NAMALWA (cell line): ENCODE results near the gene EML2.
"Not testable (repeated sequence)": the region's sequence is repeated elsewhere in the genome, so short reads cannot be mapped to it uniquely, and the experiment has no call there.

ENCODE experiments used
- DNase-seq: peaks from one replicate; pipeline ENCODE4 v3.0.0-alpha.2; 2015; ENCODE audit warnings: low spot score

The EML2 gene

DNA sequence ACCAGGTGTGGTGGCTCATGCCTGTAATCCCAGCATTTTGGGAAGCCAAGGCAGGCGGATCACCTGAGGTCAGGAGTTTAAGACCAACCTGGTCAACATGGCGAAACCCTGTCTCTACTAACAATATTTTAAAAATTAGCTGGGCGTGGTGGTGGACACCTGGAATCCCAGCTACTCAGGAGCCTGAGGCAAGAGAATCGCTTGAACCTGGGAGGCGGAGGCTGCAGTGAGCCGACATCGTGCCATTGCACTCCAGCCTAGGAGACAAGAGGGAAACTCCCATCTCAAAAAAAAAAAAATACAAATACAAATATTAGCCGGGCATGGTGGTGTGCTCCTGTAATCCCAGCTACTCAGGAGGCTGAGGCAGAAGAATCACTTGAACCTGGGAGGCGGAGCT is 24.1 kb downstream of the EML2 start:
- DNase-seq, result not testable (repeated sequence)

DNA sequence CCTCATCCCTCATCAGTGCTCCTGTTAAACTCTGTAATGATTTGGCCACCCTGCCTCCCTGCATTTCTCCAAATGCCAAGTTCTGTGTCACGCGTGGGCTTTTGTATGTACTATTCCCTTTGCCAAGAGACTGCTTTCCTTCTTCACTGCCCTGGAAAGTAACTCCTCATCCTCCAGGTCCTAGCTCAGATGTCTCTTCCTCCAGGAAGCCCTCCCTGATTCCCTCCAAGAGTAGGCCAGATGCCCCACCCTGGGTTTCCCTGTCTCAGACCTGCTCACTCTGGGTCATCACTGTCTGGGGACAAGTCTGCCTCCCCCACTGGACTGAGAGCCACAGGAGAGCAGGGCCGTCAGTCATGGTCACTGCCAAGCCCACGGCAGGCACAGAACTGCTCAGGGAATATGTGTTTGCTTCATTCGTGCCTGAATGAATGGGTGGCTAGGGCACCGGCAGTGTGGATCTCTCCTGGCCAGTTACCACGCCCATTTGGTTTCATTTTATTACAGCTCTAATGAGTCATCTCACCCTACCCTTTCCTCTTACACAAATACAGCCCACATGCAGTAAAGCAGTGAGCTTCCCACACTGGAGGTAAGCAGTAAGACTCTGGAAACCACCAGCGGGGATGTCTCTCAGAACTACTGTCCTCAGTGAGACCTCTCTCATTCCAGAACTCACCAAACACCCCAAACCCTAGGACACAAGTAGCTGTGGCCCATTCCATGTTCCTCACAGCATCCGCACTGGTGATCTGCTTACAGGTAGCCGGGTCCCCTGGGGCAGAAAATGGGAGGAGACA is 25.1 kb downstream of the EML2 start:
- peak; percentile 25 for DNase-seq

DNA sequence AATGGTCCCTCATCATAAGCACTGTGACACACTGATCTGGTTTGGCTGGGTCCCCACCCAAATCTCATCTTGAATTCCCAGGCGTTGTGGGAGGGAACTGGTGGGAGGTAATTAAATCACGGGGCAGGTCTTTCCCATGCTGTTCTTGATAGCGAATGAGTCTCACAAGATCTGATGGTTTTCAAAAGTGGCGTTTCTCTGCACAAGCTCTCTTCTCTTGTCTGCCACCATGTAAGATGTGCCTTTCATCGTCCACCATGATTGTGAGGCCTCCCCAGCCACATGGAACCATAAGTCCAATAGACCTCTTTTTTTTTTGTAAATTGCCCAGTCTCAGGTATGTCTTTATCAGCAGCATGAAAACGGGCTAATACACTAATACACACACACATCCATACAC is 30.2 kb downstream of the EML2 start:
- no peak for DNase-seq

DNA sequence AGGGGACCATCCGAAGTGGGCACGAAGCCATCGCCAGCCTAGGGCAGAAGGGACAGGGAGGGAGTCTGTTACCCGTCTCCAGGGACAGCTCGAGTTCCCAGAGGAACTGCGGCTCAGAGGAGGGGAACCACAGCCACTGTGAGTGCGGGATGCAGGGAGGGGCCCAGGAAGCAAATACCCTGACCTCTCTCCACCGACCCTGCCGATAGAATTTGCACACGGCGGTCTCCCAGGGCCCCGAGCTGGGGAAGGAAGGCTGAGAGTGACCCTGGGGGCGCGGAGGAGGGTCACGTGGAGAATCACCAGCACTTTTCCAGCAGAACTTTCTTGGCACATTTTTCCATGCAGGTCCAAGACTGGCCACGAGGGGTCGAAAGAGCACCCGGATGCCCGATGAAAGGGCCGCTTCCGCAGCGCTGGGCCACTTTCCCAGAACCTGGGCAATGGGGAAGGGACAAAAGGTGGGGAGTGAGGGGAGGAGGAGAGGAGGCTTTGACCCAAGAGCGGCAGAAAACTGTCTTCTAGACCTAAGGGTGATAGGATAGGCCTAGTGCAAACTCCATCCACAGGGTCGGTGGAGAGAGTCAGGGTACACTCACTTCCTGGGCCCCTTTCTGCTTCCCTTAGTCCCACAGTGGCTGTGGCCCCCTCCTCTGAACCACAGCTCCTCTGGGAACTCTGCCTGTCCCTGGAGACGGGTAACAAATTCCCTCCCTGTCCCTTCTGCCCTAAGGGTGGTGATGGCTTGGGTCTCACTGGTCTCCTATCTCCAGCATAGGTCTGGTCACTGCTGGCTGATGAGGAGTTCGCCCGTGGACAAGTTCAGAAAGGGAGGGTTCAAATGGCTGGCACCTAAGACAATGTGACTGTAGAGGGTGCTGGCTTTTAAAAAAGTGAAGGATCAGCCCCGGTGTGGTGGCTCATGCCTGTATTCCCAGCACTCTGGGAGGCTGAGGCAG is 31.8 kb downstream of the EML2 start:
- no peak for DNase-seq

DNA sequence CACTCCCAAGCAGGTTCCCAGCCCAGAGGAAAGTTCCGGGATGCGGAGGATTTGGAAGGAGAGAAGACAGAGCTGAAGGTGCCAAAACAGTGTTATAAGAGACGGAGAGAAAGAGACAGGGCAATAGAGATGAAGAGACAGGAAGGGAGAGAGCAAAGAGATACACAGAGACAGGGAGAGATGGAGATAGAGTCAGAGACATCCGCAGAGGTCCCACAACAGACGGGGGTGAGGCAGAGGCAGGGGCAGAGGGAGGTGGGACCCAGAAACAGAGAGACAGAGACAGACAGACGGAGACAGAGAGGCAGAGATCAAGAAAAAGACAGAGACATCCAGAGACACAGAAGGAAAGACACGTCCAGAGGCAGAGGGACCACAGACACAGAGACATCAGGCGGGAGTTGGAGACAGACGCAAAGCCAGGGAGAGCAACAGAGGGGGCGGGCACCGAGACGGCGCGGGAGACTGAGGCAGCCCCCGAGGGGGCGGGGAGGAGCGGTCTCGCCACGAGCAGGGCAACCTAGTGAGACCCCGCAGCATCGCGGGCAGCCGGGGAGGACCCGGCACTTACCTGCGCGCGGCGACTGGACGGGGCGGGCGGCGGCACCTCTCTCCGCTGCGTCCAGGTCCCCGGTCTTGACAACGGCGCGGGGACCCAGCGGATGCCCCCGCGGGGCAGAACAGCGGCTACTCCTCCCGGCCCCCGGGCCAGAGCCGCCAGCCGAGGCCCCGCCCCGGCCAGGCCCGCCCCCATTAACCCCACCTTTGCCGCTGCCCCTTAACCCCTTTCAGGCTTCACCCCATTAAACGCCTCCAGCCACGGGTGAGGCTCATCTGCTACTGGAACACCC is 37.4 kb downstream of the EML2 start, which contains the start of gene GPR4:
GPR4 (minus strand) TSS at position 689 of the 851 bp plus-strand sequence. CDS start 10,346 bp downstream, outside the sequence.
- DNase-seq, result no peak

DNA sequence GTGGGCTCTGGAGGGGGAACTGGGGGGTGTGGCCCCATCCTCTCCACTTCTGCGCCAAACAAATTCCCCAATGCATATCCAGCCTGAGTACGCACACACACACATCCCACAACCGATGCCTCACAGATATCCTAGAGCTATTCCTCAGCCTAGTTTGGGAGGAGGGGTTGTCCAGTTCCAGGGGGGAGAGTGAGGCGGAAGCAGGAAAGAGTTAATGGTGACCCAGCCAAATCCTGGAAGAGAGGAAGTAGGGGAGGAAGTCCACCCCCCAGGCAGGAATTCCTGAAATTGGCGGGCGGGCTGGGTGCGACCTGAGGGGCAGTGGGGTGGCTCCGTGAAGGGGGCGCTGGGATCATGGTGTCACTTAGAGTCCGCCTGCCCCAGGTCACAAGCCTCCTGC is 38.1 kb downstream of the EML2 start:
- DNase-seq, result no peak

DNA sequence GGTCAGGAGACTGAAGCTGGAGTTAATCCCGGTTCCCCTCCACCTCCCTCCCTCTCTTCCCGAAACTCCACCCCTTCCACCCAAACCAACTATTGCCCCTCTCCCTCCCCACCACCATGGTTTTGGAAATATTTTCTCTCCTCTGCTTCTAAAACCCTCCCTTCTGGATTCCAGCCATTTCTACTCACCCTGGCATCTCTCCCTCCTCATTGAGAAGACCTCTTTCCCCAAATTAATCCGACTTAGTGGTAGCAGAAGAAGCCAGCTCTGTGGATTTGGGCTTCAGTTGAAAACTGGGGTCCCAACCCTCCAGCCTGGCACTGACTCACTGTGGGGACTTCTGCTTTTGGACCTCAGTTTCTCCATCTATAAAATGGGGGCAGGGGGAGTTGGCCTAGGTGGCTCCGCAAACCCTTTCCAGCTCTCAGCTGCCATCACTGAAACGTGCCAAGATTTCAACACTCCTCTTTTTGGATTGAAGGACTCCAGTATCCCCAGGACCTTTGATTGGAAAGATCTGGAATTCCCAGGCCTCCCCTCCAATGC is 38.8 kb downstream of the EML2 start:
- DNase-seq, result no peak

DNA sequence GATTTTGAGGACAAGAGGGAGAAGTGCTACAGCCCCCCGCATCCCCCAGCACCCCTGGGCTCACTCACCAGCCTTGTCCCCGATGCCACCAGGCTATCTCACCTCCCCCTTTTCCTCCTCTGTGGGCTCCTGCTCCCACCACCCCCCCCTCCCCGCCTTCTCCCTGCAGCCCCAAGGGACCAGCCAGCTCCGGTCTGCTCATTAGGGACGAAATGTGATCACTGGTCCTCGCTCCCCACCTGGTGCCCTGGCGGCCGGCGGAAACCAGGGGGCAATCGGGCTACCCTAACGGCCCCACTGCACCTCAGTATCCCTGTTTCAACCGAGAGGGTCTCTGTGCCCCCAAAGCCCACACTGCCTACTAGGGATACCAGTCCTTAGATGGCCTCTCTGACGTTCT is 39.9 kb downstream of the EML2 start:
- no peak for DNase-seq

DNA sequence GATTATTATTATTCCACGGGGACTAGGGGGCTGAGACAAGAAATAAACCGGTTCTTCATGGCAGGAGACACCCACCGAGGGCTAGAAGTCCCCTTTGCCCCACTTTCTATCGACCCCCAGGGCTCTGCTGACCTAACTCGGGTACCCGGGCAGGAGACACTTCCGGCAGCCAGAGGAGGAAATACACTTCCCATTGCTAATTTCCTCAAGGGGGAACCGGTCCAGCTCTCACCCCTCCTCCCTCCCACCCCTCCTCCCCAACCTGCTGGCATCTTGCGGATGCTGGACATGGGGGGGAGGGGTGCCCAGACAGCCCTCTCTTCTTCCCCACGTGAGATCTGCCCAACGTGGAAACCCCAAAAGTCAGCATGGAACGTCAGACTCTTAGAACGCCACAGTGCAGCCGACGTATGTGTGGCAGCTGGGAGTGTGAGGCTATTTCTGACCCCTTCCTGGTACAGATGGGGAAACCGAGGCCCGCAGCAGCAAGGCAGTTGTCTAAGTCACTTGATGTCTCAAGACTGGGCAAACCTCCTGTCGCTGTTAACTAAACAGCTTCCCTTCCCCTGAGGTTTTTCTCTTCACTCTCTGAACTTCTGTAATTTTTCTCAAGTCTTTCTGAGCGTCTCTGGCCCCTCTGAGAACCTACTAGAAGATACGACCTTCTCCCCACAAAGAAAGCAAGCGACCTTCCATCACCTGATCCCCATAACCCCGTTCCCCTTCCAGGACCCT is 40.8 kb downstream of the EML2 start:
- peak; percentile 23 for DNase-seq

DNA sequence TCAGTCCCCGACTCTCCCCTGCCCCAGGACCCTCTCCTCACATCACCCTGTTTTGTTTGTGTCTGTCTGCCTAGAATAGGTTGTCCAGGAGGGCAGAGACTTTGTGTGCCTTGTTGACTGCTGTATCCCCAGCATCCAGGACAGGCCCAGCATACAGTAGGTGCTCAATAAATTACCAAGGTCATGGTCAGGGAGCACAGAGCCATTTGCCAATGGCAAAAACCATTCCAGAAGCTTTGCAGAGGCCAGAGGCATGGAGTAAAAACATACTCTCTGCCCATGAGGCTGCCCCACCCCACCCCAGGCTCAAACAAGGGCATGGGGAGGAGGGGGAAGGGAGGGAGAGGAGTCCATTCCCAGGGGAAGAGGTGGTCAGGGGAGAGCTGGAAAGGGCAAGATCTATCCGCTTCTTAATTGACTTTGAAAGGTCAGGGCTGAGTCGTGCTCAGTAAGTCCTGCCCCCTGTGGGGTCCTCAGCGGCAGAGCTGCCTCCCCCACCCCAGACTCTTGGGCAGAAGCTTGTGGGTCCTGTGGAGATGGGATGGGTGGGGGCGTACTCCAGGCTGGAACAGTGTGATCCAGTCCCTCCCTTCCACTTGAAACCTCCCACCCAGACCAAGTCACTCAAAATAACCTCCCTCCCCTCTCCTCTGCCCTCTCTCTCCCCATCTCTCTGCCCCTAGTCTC is 41.6 kb downstream of the EML2 start:
- no peak for DNase-seq

DNA sequence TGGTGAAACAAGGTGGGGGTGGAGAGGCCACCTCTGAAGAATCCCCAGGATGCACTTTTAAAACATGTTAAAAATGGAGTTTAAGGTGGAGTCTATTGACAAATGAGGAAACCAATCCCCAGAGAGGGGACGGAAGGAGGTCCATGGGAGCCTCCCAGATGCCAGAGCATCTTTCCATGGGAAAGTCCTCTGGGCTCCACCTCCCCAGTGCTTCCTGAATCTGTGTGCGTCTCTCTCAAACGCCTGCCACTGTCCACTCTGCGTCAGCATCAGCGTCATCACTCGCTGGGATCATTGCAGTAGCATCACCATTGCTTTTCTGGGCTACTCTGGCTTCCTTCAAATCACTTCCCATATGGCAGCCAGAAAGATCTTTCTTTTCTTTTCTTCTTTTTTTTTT is 43.4 kb downstream of the EML2 start:
- DNase-seq, result no peak

DNA sequence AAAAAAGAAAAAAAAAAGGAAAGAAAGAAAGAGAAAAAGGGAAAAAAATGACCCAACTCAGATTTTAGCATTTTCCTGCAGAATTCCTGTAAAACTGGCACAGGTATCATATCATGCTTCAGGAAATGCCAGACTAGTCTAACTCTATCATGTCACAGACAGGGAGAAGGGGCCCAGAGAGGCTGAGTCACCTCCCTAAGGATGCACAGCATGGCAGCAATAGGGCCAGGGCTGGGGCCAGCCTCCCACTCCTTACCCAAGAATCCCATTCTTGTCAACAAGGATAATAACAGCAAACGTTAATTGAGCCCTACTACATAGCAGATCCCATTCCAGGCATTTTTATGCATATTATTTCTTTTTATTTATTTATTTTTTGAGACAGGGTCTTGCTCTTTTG is 45.7 kb downstream of the EML2 start:
- no peak for DNase-seq

DNA sequence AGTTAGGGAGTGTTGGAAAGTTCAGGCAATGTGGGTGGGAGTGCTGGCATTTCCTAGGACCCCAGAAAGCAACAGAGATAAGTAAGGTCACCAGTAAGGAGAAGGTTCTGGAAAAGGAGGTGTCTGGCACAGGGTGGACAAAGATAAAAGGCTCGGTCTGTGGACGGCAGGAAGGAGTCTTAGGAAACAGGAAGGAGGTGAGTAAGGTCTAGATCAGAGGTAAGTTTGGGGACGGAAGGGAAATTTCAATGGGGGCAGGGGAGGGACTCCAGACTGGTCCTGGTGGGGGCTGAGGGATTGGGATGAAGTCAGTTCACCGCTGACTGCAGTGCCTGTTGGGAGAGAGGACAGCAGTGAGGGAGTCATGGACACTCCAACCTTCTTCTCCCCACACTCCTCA is 46.8 kb downstream of the EML2 start:
- DNase-seq, result no peak

DNA sequence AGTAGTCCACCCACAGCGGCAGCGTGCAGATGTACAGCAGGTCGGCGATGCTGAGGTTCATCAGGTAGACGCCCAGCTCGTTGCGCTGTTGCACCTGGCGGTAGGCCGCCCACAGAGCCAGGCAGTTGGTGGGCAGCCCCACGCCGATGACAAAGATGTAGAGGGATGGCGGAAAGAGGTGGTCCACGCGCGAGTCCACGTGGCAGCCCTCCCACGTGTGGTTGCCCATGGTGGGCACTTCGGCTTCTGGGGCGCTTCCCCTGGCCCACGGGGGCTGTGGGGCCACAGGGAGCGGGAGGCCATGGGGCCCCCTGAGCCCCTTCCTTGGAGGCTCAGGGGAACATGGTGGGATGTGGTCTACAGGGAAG is 47.6 kb downstream of the EML2 start:
- no peak for DNase-seq

DNA sequence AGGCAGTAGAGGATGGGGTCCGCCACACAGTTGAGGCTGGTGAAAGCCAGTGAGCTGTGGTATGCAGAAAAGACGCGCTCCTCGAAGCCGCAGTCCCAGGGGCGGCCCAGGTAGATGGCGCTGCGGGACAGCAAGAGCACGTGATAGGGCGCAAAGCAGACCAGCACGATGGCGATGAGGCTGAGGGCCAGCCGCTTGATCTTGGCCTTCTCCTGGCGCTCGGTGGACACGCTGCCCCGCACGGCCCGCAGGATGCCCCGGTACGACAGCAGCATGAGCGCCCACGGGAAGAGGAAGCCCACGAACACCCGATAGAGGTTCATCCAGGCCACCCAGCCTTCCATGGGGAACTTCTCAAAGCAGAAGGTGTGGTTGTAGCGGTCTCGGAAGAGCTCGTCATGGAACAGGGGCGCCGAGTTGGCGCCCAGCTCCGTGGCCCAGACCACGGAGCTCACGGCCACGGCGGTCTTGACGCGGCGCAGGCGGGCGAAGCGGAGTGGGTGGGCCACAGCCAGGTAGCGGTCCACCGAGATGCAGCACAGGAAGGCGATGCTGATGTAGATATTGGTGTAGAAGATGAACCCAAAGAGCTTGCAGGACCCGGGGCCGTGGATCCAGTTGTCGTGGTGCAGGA is 48.1 kb downstream of the EML2 start:
- DNase-seq, result peak; percentile 60

DNA sequence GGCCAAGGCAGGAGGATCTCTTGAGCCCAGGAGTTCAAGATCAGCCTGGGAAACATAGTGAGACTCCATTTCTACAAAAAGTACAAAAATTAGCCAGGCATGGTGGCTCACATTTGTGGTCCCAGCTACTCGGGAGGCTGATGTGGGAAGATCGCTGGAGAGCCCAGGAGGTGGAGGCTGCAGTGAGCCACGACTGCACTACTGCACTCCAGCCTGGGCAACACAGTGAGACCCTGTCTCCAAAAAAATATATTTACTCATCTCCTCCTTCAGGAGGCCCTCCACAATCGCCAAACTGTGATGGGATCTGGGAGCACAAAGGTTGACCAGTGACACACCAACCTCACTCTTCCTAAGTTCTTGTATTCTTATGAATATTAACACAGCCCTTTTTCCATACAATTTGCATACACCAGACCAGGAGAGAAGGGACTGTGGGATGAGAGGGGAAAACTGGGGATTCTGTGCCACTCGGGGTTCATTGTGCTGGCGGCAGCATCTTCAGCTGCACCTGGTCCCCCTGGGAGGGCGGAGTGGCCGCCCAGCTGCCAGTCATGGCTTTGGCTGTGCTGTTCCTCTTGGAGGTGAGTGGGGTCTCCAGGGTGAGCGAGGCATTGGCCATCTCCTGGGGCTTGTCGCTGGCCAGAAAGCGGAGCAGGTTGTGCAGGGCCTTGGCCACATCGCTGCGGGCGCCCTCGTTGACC is 48.7 kb downstream of the EML2 start:
- no peak for DNase-seq

DNA sequence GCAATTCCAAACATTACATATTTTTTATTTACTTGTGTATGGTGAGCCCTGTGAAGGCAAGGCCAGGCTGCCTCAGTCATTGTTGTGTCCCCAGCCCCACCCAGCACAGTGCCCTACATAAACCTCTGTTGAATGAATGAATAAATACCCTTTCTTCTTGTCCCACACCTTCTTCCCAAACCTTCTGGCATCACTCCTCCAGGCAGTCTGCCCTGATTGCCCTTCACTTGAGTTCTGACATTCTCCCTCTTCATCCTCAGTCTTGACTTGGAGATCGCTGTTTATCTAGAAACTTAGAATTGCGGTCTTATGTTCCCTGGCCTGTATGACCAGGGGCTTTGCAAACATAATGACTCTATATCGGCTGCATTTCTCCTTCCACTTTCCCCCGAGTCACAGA is 49.4 kb downstream of the EML2 start:
- no peak for DNase-seq

DNA sequence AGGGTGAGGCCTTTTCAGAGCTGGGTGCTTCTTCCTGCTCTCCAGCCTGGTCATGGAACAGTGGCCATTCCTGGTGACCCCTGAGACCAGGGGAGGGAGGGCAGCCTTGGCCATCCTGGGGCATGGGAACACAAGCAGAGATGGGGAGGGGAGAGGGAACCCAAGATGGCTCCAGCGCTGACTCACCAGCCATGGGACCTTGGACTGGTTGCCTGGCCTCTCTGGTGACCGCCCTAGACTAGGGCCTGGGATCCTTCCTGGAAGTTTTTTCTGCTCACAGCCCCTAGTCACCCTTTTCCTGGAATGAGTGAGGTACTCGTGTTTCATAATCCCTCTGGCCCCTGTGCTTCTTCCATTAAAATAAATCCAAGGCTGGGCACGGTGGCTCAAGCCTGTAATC is 51.3 kb downstream of the EML2 start:
- no peak for DNase-seq

DNA sequence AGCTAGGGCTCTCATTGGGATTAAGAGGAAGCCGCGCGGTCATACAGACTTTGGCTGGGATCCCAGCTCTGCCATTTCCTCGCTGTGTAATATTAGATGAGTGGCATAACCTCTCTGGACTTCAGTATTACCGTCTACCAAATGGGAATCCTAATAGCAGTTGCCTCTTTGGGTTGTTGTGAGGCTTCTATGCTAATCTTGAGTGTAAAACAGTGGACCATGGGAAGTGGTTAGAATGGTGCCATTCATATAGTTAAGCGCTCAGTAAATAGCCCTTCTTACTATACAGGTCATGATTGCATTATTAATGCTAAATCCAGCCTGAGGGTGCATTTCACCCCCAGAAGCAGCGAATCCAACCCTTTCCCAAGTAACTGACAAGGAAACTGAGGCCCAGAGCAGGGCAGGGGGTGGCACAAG is 54.0 kb downstream of the EML2 start:
- DNase-seq, result no peak
